ENCODE measurements around the gene CAPZA2. TPM values are rescaled to one million over a fixed set of nuclear protein-coding genes. Genes with fewer than 3 reads are reported as not detected.

CAPZA2 gene
- total and polyA plus RNA-seq, 9 of the 15 experiments (the other 6 are each of a cell fraction or from before 2014, with no cell fraction given) = 67.0 to 524 (median 176) TPM

DNA sequence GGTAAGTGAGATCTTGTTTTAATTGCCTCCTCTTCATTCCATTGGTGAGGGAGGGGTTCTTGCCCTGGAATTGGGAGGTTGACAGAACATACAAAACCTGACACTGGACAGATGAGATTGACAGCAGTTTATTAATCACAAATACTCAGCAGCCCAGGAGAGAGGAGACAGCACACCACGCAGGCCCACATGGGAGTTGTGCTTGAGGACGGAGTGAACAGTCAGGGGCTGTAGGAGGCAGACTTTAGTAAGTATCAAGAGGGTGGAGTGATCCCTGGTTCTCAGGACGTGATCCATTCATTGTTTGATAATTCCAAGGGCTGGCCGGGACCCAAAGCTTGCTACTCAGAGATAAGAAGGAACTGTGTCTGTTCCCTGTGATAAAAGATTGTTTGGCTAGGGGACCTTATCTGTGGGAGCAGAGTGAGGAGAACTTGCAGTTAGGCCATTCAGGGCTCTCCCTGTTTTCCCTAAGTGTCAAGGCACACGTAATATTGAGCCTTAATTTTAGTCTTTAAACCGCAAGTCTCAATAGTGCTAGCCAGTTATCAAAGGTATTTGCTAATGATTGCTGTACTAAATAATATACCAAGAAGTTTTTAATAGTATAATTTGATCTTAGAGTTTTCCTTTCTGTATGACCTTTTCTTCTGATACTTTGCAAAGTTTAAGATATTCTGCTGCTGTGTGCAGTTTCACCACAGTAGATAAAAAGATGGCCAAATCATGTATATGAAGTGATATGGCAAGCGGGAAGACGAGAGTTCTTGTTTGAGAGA, 14.5 kb downstream of the CAPZA2 start (continued):
- TF ChIP-seq, protein P1, sequence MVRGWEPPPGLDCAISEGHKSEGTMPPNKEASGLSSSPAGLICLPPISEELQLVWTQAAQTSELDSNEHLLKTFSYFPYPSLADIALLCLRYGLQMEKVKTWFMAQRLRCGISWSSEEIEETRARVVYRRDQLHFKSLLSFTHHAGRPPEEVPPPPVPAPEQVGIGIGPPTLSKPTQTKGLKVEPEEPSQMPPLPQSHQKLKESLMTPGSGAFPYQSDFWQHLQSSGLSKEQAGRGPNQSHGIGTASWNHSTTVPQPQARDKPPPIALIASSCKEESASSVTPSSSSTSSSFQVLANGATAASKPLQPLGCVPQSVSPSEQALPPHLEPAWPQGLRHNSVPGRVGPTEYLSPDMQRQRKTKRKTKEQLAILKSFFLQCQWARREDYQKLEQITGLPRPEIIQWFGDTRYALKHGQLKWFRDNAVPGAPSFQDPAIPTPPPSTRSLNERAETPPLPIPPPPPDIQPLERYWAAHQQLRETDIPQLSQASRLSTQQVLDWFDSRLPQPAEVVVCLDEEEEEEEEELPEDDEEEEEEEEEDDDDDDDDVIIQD (CRISPR knock-in tag; IDR thresholded peaks at IDR 0.05) = no peak
- no peak; the same call in 1 of the 2 replicates for TF ChIP-seq GTF2E2 (tag; IDR thresholded peaks at IDR 0.05)
- TF ChIP-seq MAZ (CRISPR knock-in tag; conservative IDR thresholded peaks at IDR 0.05 in 1 of 2, IDR thresholded peaks at IDR 0.05 in 1 of 2) = peak; percentile 86 to 87
- peak; percentile 79; the same call in 1 of the 2 replicates for TF ChIP-seq ZBTB2 (IDR thresholded peaks at IDR 0.05)
- TF ChIP-seq RBM39 (optimal IDR thresholded peaks at IDR 0.05; ENCODE audit: low read depth, low read length) = no peak
- no peak for TF ChIP-seq RBM17 (IDR thresholded peaks at IDR 0.05; ENCODE audit: borderline replicate concordance, low read depth, low read length)
- no peak for TF ChIP-seq RBM15 (IDR thresholded peaks at IDR 0.05; ENCODE audit: insufficient read depth, low read length)
- no peak for TF ChIP-seq FOS (IDR thresholded peaks at IDR 0.05; ENCODE audit: extremely low read depth, insufficient read length)
- TF ChIP-seq KDM5B (IDR thresholded peaks at IDR 0.05; ENCODE audit: insufficient replicate concordance, low read depth, low read length) = no peak
- TF ChIP-seq MAX (CRISPR knock-in tag; IDR thresholded peaks at IDR 0.05) = peak; percentile 80
- TF ChIP-seq ELF2 (CRISPR knock-in tag; IDR thresholded peaks at IDR 0.05) = no peak
- no peak for TF ChIP-seq SIN3A (IDR thresholded peaks at IDR 0.05; ENCODE audit: borderline replicate concordance in 2 of 2, control insufficient read depth in 1 of 2, low read depth in 2 of 2, low read length in 2 of 2)
- TF ChIP-seq FOXJ3 (CRISPR knock-in tag; IDR thresholded peaks at IDR 0.05) = no peak
- peak; percentile 79 for TF ChIP-seq TAF9B (IDR thresholded peaks at IDR 0.05; ENCODE audit: partially characterized antibody)
- no peak for TF ChIP-seq ARHGAP35 (IDR thresholded peaks at IDR 0.05; ENCODE audit: partially characterized antibody)
- TF ChIP-seq ZNF143 (CRISPR knock-in tag; IDR thresholded peaks at IDR 0.05) = no peak
- peak; percentile 85 for TF ChIP-seq RBBP5 (IDR thresholded peaks at IDR 0.05; ENCODE audit: borderline replicate concordance, insufficient read depth, low read length, poor library complexity, severe bottlenecking)
- TF ChIP-seq CHCHD3 (CRISPR knock-in tag; IDR thresholded peaks at IDR 0.05) = no peak
- TF ChIP-seq POLR3A (IDR thresholded peaks at IDR 0.05; ENCODE audit: borderline replicate concordance, extremely low read depth, insufficient read depth, insufficient read length) = no peak
- TF ChIP-seq SMAD4 (CRISPR knock-in tag; conservative IDR thresholded peaks at IDR 0.05) = peak; percentile 99
- TF ChIP-seq, protein P2, sequence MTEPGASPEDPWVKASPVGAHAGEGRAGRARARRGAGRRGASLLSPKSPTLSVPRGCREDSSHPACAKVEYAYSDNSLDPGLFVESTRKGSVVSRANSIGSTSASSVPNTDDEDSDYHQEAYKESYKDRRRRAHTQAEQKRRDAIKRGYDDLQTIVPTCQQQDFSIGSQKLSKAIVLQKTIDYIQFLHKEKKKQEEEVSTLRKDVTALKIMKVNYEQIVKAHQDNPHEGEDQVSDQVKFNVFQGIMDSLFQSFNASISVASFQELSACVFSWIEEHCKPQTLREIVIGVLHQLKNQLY (CRISPR knock-in tag; conservative IDR thresholded peaks at IDR 0.05) = 0 out of 4 replicates have a peak, but pooled peaks of 1 of the 2 experiments have one; percentile 29

All from K562 (cell line).